ENCODE results near the gene LAP3. TPM values are rescaled to one million over a fixed set of nuclear protein-coding genes. Genes with fewer than 3 reads are reported as not detected.

Gene LAP3
- total RNA-seq, 1 donor from 2014 or later = 126 TPM

DNA sequence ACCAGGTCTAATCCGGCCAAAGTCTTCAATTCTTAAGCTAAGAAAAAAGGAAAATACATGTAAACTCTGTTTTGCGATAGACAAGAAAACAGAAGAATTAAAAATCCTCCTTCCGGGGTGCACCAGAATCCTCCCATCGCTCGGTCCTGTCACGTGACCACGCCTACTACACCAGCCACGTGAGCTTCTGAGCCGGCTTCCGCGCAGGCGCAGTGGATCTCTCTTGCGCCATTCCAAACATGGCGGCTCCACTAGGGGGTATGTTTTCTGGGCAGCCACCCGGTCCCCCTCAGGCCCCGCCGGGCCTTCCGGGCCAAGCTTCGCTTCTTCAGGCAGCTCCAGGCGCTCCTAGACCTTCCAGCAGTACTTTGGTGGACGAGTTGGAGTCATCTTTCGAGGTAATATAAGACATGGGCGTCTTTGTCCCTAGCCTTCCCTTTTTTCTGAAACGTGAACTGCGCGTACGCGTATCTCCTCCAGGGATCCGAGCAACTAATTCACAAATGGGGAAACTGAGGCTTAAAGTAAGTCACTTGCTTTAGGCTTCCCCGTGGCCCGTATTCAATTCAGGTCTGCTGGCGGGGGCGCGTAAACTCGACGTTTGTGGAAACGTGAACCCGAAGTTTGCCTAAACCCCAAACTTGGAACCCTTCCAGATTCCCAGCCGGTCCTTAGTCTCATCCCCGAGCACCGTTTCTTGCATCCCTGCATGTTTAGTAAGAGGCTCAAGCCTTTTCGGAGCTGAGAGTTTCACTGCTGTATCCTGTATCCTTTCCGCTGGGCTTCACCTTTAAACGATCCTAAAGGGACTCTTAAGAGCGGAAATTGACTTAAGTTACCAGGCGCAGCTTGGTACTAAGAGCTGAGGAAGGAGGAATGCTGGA lies 37.7 kb downstream of the LAP3 start, which contains the start of gene MED28:
Gene MED28 (plus strand): TSS at position 226 of the 884 bp plus-strand sequence. CDS start 14 bp downstream, at position 240.
- Mint-ChIP-seq H3K9me3 (no peaks in the 10 kb centered on the region), H3K27me3 (peaks cover 2% of the 10 kb centered on the region), H3K27ac (peak within 1 kb of the TSS; percentile 92), H3K4me1 (peaks cover 30% of the 10 kb centered on the region), H3K36me3 (ENCODE audit: low read depth) (peaks cover 19% of the 10 kb centered on the region), H3K4me3 (peak within 1 kb of the TSS; percentile 88)
- intact Hi-C loops (cut with micrococcal nuclease) = loop anchor here (1.0 to 5.0 kb wide), 5 partner anchors 22 to 408 kb away; partner anchors contain the start of genes DCAF16, LAP3, NCAPG and QDPR
- DNase-seq = peak; percentile 98

- Mint-ChIP-seq H3K4me3 (peak overlapping the region; percentile 74), H3K9me3 (no peaks in the 10 kb centered on the region), H3K27me3 (peaks cover 2% of the 10 kb centered on the region), H3K27ac (no peak overlapping the region), H3K36me3 (ENCODE audit: low read depth) (peaks cover 28% of the 10 kb centered on the region), H3K4me1 (peaks cover 30% of the 10 kb centered on the region)
- intact Hi-C loops (cut with micrococcal nuclease) = no loop called here
- peak; percentile 59 for DNase-seq
Observed at GRCh38 chr4:17616283-17616682, 39.3 kb downstream of the LAP3 start.

DNA sequence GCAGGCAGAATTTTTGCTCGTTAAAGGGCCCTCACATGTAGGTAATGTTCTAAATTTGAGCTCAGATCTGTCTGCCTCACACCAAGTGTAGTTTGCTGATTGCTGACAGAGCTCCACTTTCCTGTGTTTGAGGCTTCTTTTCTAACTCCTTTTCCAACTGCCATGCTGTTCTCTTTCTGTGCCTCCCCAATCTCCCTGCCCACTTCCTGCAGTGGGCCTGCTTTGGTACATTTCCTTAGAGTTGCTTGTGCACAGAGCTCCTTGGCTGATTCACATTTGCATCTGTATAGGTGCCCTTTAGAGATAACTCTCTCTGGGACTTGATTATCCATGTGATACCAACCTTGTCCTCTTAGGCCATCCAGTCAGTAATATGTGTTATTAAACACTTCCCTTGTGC lies 41.9 kb downstream of the LAP3 start:
- H3K36me3 Mint-ChIP-seq (ENCODE audit: low read depth) = peaks cover 51% of the 10 kb centered on the region

DNA sequence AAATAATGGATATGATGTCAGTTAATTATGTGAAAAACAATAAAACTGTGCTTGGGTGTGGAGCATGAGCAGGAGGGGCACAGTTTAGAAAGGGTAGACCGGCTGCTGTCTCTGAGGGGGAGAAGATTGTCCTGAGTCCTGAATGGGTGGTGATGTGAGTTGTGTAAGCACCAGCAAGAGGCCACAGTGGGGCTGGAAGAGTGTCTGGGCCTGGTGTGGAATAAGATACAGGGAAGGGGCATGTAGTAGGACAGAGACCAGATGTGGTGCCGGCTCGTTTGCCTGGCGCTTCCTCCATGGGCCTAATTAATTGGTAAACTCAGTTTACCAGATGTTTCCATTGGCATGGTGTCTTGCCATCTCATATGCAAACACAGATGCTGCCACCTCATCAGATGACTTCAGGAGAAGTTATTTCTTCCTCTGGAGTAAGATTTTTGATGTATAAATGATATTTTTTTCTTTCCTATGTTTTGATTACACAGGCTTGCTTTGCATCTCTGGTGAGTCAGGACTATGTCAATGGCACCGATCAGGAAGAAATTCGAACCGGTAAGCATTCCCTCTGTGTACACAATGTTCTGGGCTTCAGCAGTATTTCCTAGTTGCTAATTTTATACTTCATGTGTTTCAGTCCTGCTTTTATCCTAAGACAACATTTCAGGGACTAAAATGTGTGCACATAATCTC lies 42.6 kb downstream of the LAP3 start:
- no peak for DNase-seq
- Mint-ChIP-seq H3K27me3 (no peaks in the 10 kb centered on the region), H3K36me3 (ENCODE audit: low read depth) (peaks cover 57% of the 10 kb centered on the region), H3K4me1 (peaks cover 29% of the 10 kb centered on the region), H3K9me3 (no peaks in the 10 kb centered on the region), H3K4me3 (no peak overlapping the region), H3K27ac (peak overlapping the region; percentile 73)
- intact Hi-C loops (cut with micrococcal nuclease) = no loop called here

More for the DNA sequence above, 41.9 kb downstream of the LAP3 start:
- Mint-ChIP-seq H3K9me3 (no peaks in the 10 kb centered on the region), H3K4me1 (peaks cover 31% of the 10 kb centered on the region), H3K27ac (peak overlapping the region; percentile 73), H3K4me3 (peak overlapping the region; percentile 37), H3K27me3 (peaks cover 2% of the 10 kb centered on the region)
- DNase-seq = no peak
- intact Hi-C loops (cut with micrococcal nuclease) = no loop called here

DNA sequence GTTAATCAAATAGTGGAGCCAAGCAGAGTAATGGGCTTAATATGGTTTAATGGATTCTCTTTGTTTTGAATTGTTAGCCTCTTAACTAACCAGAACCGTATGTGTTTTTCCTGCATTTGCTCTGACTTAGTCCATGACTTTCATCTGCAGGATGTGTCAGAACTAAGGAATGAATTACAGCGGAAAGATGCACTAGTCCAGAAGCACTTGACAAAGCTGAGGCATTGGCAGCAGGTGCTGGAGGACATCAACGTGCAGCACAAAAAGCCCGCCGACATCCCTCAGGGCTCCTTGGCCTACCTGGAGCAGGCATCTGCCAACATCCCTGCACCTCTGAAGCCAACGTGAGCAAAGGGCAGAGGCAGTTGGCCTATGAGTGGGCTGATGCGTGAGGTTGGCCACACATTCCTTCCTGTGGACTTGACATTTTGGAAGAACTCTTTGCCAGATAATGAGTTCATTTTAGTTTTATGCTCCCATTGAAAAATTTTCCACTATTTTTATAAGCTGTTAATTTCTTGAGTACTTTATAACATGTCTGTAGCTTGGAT lies 46.5 kb downstream of the LAP3 start:
- Mint-ChIP-seq H3K36me3 (ENCODE audit: low read depth) (peaks cover 78% of the 10 kb centered on the region), H3K9me3 (no peaks in the 10 kb centered on the region), H3K27ac (no peak overlapping the region), H3K4me3 (no peak overlapping the region), H3K4me1 (peaks cover 14% of the 10 kb centered on the region), H3K27me3 (no peaks in the 10 kb centered on the region)
- DNase-seq = no peak
- intact Hi-C loops (cut with micrococcal nuclease) = no loop called here

GRCh38 chr4:17624821-17625220 lies 47.8 kb downstream of the LAP3 start:
- Mint-ChIP-seq H3K4me3 (no peak overlapping the region), H3K27ac (no peak overlapping the region), H3K27me3 (no peaks in the 10 kb centered on the region), H3K36me3 (ENCODE audit: low read depth) (peaks cover 79% of the 10 kb centered on the region), H3K4me1 (peaks cover 5% of the 10 kb centered on the region), H3K9me3 (no peaks in the 10 kb centered on the region)
- intact Hi-C loops (cut with micrococcal nuclease) = no loop called here
- no peak for DNase-seq

DNA sequence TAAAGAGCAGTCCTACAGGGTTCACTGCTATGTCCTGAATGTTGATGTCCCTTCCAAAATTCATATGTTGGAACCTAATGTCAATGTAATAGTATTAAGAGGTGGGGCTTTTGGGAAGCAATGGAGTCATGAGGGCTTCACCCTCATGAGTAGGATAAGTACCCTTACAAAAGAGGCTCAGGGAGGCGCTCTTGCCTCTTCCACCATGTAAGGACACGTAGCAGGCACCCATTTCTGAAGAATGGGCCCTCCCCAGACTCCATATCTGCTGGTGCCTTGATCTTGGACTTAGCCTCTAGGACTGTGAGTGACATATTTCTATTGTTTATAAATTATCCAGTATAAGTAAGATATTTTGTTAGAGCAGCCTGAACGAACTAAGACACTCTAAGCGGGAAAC lies 53.2 kb downstream of the LAP3 start:
- Mint-ChIP-seq H3K4me1 (peaks cover 2% of the 10 kb centered on the region), H3K27me3 (no peaks in the 10 kb centered on the region), H3K9me3 (no peaks in the 10 kb centered on the region), H3K27ac (no peak overlapping the region), H3K4me3 (no peak overlapping the region), H3K36me3 (ENCODE audit: low read depth) (peaks cover 68% of the 10 kb centered on the region)
- intact Hi-C loops (cut with micrococcal nuclease) = no loop called here
- no peak for DNase-seq

DNA sequence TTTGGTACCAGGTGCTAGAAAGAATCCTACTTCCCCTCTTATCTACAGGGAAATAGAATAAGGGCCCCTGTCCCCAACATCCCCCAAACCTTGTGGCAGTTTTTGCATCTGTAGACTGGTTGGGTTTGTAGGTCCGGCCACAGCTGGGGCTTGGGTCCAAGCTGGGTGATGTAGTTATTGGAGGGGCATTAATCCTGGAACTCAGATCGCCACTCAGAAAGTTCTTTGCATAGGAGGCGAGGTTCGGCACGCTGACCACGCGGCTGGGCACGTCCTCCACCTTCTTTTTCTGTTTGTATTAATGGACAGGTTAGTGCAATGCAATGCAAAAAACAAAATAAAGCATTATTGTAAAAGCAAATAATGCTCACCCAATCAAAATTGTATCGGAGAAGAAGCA lies 56.6 kb downstream of the LAP3 start:
- Mint-ChIP-seq H3K9me3 (no peaks in the 10 kb centered on the region), H3K36me3 (ENCODE audit: low read depth) (peaks cover 48% of the 10 kb centered on the region), H3K4me3 (no peak overlapping the region), H3K27ac (no peak overlapping the region), H3K4me1 (peaks cover 2% of the 10 kb centered on the region), H3K27me3 (no peaks in the 10 kb centered on the region)
- no peak for DNase-seq
- intact Hi-C loops (cut with micrococcal nuclease) = no loop called here

DNA sequence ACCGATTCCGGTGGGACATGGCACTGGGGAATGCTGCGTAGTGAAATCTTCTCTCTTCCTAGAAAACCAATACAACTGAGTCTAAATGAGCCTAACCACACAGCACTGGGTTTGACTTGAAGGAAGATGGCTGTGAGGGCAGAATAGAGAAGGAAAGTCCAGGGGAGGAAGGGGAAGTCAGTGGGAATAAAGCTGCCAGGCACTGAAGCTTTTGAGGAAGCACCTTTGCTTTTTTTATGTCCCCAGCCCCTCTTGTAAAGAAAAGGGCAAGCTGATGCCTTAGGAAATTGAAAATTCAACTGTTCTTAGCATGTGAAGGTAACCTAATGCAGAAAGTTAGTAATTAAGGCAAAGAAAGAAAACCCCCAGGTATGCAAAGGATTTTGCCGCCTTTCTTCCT lies 58.1 kb downstream of the LAP3 start:
- Mint-ChIP-seq H3K27me3 (no peaks in the 10 kb centered on the region), H3K9me3 (no peaks in the 10 kb centered on the region), H3K36me3 (ENCODE audit: low read depth) (peaks cover 35% of the 10 kb centered on the region), H3K4me1 (peaks cover 2% of the 10 kb centered on the region), H3K4me3 (no peak overlapping the region), H3K27ac (no peak overlapping the region)
- no peak for DNase-seq
- intact Hi-C loops (cut with micrococcal nuclease) = no loop called here

- no peak overlapping the region for H3K4me3 Mint-ChIP-seq
- no peaks in the 10 kb centered on the region for H3K4me1 Mint-ChIP-seq
- H3K9me3 Mint-ChIP-seq = no peaks in the 10 kb centered on the region
- intact Hi-C loops (cut with micrococcal nuclease) = loop anchor here (1.0 to 2.0 kb wide), 4 partner anchors 22 to 956 kb away; partner anchors contain the start of genes LAP3 and MED28
- H3K27me3 Mint-ChIP-seq = no peaks in the 10 kb centered on the region
- no peak overlapping the region for H3K27ac Mint-ChIP-seq
- peaks cover 28% of the 10 kb centered on the region for H3K36me3 Mint-ChIP-seq (ENCODE audit: low read depth)
- no peak for DNase-seq
Observed at GRCh38 chr4:17636341-17636695, 59.3 kb downstream of the LAP3 start.

DNA sequence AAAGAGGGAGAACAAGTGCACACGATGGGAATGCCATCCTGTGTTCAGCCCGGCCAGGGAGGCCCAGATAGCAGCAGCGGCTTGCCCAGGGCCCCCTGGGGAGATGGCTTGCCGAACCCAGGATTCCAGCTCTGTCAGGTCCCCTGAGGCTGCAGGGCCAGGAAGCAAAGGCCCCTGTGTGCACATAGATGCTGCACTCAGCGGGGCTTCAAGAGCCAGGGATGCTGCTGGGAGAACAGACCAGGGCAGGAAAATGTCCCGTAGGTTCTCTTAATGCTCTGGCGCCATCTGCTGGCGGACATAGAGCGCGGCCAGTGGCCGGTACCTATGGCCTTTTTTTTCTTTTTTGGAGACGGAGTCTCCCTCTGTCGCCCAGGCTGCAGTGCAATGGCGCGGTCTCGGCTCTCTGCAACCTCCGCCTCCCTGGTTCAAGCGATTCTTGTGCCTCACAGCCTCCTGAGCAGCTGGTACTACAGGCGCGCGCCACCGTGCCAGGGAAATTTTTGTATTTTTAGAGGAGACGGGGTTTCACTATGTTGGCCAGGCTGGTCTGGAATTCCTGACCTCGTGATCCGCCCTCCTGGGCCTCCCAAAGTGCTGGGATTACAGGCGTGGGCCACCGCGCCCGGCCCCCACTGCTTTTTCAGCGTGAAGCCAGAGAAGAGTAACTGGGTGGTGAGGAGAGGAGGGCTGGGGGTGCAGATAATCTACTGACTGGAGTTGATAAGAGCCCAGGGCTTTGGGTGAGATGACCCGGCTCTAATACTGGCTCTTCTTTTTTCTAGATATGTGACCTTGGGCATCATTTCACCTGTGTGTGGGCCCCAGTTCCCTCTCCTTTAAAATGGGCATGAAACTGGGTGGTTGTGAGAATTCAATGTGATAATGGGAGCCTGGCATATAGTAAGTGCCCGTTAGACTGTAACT lies 60.0 kb downstream of the LAP3 start:
- intact Hi-C loops (cut with micrococcal nuclease) = loop anchor here (1.0 to 2.0 kb wide), 4 partner anchors 23 to 956 kb away; partner anchors contain the start of genes LAP3 and MED28

DNA sequence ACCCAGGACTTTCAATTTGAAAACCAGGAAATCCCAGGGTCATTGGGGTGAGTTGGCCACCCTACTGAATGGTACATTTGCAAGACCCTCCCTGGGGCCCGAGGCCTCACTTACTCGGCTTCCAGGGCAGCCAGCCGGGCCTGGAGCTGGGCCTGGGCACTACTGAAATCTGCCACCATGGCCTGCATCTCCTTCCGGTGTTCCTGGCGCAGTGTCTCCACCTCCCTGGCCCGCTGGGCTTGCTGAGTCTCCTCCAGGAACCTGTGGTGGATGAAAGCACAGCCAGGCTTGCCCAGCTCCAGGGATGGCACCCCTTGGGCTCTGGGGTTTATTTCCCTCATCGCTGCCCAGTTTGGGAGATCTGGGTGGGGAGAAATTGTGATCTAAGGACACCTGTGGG lies 62.1 kb downstream of the LAP3 start:
- Mint-ChIP-seq H3K4me3 (no peak overlapping the region), H3K4me1 (no peaks in the 10 kb centered on the region), H3K27me3 (no peaks in the 10 kb centered on the region), H3K36me3 (ENCODE audit: low read depth) (peaks cover 15% of the 10 kb centered on the region), H3K27ac (no peak overlapping the region), H3K9me3 (peaks cover 8% of the 10 kb centered on the region)
- DNase-seq = no peak
- intact Hi-C loops (cut with micrococcal nuclease) = no loop called here

More for the DNA sequence above, 60.0 kb downstream of the LAP3 start:
- H3K9me3 Mint-ChIP-seq = no peaks in the 10 kb centered on the region
- H3K4me1 Mint-ChIP-seq = no peaks in the 10 kb centered on the region
- peak; percentile 91 for DNase-seq
- H3K36me3 Mint-ChIP-seq (ENCODE audit: low read depth) = peaks cover 24% of the 10 kb centered on the region
- H3K4me3 Mint-ChIP-seq = no peak overlapping the region
- no peak overlapping the region for H3K27ac Mint-ChIP-seq
- no peaks in the 10 kb centered on the region for H3K27me3 Mint-ChIP-seq

DNA sequence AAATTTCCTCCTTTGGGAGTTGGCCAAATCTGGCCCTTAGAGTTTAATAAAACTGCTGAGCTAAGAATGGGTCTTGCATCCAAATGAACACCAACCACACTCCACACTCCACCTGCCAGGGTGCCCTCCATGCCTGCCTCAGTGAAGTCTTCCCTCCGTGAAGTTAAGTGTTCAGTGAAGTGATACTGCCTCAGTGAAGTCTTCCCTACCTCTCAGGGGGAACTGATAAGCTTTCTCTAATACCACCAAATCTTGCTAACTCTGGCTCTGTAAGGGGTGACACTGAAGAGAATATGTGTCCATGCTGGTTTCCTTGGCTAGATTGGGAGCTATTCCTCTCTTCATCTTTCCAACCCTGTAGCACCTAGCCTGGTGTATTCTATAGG lies 65.4 kb downstream of the LAP3 start:
- no peak for DNase-seq
- Mint-ChIP-seq H3K27me3 (no peaks in the 10 kb centered on the region), H3K36me3 (ENCODE audit: low read depth) (peaks cover 7% of the 10 kb centered on the region), H3K4me3 (no peak overlapping the region), H3K4me1 (no peaks in the 10 kb centered on the region), H3K27ac (no peak overlapping the region), H3K9me3 (peaks cover 8% of the 10 kb centered on the region)
- intact Hi-C loops (cut with micrococcal nuclease) = no loop called here
